IPS DF 6.9 (cell line): ENCODE measurements around the gene GABRB2.

Experiments
- DNase-seq: peaks from one replicate; pipeline ENCODE4 v3.0.0-alpha.2; 2013; ENCODE audit warnings: low read depth, low spot score
- H3K27ac ChIP-seq: one replicate; pipeline ENCODE4 v1.5.1; 2013; ENCODE audit warnings: low read length, control low read depth
- H3K27me3 ChIP-seq: 2 replicates; pipeline ENCODE4 v1.6.1; 2013; ENCODE audit warnings: mild to moderate bottlenecking, low read length; ENCODE audit not compliant: control insufficient read depth, insufficient read depth
- H3K36me3 ChIP-seq: 2 replicates; pipeline ENCODE4 v1.6.1; 2013; ENCODE audit warnings: low read length; ENCODE audit not compliant: control insufficient read depth, insufficient read depth
- H3K4me1 ChIP-seq: 2 replicates; pipeline ENCODE4 v1.6.1; 2013; ENCODE audit warnings: low read length; ENCODE audit not compliant: control insufficient read depth, insufficient read depth
- H3K4me3 ChIP-seq: 2 replicates; pipeline ENCODE4 v1.5.1; 2013; ENCODE audit warnings: mild to moderate bottlenecking, low read length
- H3K9me3 ChIP-seq: 2 replicates; pipeline ENCODE4 v1.6.1; 2013; ENCODE audit warnings: low read length, inconsistent platforms; ENCODE audit not compliant: control insufficient read depth, insufficient read depth
- whole genome bisulfite sequencing: extraction: QIAGEN DNeasy Blood & Tissue Kit; methylation state at CpG from one replicate; pipeline ENCODE4 v1.1.7; 2013; ENCODE audit warnings: mixed read lengths, missing lambda C conversion rate; ENCODE audit not compliant: insufficient read length, insufficient coverage; 5-methylcytosine and 5-hydroxymethylcytosine counted together

The GABRB2 gene

DNA sequence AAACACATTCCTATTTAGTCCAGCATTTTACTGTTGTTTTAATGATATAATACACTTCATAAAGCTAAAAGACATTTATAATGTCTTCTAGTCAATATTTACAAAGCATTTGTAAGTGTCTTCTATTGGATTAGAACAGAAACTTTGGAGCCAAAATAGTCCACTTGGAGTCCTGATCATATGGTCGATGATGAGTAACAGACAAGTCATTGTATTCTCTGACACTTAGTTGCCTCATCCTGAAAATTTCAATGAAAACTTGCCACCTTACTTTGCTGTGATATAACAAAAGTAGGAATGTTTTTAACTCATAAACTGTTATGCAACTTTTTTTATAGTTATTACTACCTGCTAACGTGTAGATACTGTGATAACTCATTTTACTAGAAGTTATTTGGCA is 132.5 kb downstream of the GABRB2 start:
- Histone ChIP-seq H3K4me1 (no peaks in the 10 kb centered on the region), H3K27me3 (no peaks in the 10 kb centered on the region)
- no CpG with 5 or more reads among the region's 2 CpGs for WGBS

GRCh38 chr5:161412792-161413191 is 133.7 kb downstream of the GABRB2 start:
- H3K27me3 ChIP-seq = no peaks in the 10 kb centered on the region
- H3K27ac ChIP-seq = no peak overlapping the region
- H3K4me1 ChIP-seq = no peaks in the 10 kb centered on the region
- H3K36me3 ChIP-seq = no peaks in the 10 kb centered on the region
- no peak overlapping the region for H3K4me3 ChIP-seq
- no peak for DNase-seq
- no peaks in the 10 kb centered on the region for H3K9me3 ChIP-seq

More for the DNA sequence above, 132.5 kb downstream of the GABRB2 start:
- no peaks in the 10 kb centered on the region for H3K9me3 ChIP-seq
- DNase-seq = no peak
- no peak overlapping the region for H3K27ac ChIP-seq
- no peaks in the 10 kb centered on the region for H3K36me3 ChIP-seq
- no peak overlapping the region for H3K4me3 ChIP-seq

GRCh38 chr5:161411156-161411555 is 135.4 kb downstream of the GABRB2 start:
- no peak overlapping the region for H3K4me3 ChIP-seq
- H3K27ac ChIP-seq = no peak overlapping the region
- DNase-seq = no peak
- H3K4me1 ChIP-seq = no peaks in the 10 kb centered on the region
- no peaks in the 10 kb centered on the region for H3K9me3 ChIP-seq
- no peaks in the 10 kb centered on the region for H3K36me3 ChIP-seq
- H3K27me3 ChIP-seq = no peaks in the 10 kb centered on the region

GRCh38 chr5:161410640-161411039 is 135.9 kb downstream of the GABRB2 start:
- H3K4me3 ChIP-seq = no peak overlapping the region
- WGBS = no CpG with 5 or more reads among the region's 5 CpGs

GRCh38 chr5:161409471-161409870 is 137.1 kb downstream of the GABRB2 start:
- Histone ChIP-seq H3K4me3 (no peak overlapping the region), H3K9me3 (no peaks in the 10 kb centered on the region), H3K4me1 (no peaks in the 10 kb centered on the region), H3K27me3 (no peaks in the 10 kb centered on the region), H3K36me3 (no peaks in the 10 kb centered on the region), H3K27ac (no peak overlapping the region)
- no peak for DNase-seq
- WGBS = no CpG with 5 or more reads among the region's 2 CpGs

More at GRCh38 chr5:161410640-161411039, 135.9 kb downstream of the GABRB2 start:
- DNase-seq = no peak
- Histone ChIP-seq H3K27me3 (no peaks in the 10 kb centered on the region), H3K36me3 (no peaks in the 10 kb centered on the region), H3K9me3 (no peaks in the 10 kb centered on the region), H3K27ac (no peak overlapping the region), H3K4me1 (no peaks in the 10 kb centered on the region)

DNA sequence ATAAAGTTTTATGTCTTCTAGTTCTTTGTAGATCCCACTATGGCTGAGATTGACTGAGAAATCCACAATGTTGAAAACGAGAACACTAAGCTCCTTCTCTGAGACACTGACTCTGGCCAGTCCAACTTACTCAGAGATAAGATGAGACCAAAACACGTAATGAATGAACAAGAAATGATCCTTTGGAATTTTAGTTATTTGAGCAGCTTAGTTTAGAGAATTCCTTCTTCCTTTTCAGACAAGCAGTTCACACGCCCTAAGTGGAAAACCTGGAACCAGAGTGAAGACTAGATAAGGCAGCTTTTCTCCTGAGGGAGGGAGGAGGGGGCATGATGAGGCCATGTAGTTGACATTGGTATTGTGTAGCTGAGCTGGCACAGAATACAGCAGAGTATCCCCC is 139.6 kb downstream of the GABRB2 start:
- Histone ChIP-seq H3K4me1 (no peaks in the 10 kb centered on the region), H3K27me3 (no peaks in the 10 kb centered on the region), H3K9me3 (no peaks in the 10 kb centered on the region), H3K4me3 (no peak overlapping the region), H3K36me3 (no peaks in the 10 kb centered on the region), H3K27ac (no peak overlapping the region)
- WGBS = no CpG with 5 or more reads among the region's 3 CpGs
- DNase-seq = no peak

DNA sequence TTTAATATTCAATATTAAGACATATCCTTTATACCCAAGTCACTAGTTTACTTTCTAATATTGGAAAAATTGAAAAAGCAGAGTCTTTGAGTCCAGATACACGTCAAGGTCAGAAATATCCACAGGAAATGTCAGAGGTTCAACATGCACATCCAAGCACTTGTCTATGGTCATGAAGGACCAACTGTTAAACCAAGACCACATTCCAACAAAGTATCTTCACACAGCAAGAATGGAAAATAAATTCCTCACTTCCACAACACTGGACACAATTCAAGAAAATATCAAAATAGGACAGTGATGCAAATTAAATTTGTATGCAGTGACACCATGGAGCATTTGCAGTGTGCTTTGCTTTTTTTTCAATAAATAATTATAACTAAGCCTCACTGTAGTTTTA is 142.5 kb downstream of the GABRB2 start:
- no peaks in the 10 kb centered on the region for H3K9me3 ChIP-seq
- no peak overlapping the region for H3K4me3 ChIP-seq
- no peaks in the 10 kb centered on the region for H3K4me1 ChIP-seq
- WGBS = no CpG with 5 or more reads among the region's 1 CpG
- no peaks in the 10 kb centered on the region for H3K36me3 ChIP-seq
- no peak overlapping the region for H3K27ac ChIP-seq
- H3K27me3 ChIP-seq = no peaks in the 10 kb centered on the region
- no peak for DNase-seq

- H3K27ac ChIP-seq = no peak overlapping the region
- H3K9me3 ChIP-seq = no peaks in the 10 kb centered on the region
- H3K4me1 ChIP-seq = no peaks in the 10 kb centered on the region
- no peaks in the 10 kb centered on the region for H3K27me3 ChIP-seq
- no peak for DNase-seq
- no CpG with 5 or more reads among the region's 2 CpGs for WGBS
- no peak overlapping the region for H3K4me3 ChIP-seq
- no peaks in the 10 kb centered on the region for H3K36me3 ChIP-seq
Measured at GRCh38 chr5:161403121-161403520, 143.4 kb downstream of the GABRB2 start.

- Histone ChIP-seq H3K36me3 (no peaks in the 10 kb centered on the region), H3K27ac (no peak overlapping the region), H3K4me1 (no peaks in the 10 kb centered on the region), H3K4me3 (no peak overlapping the region), H3K27me3 (no peaks in the 10 kb centered on the region), H3K9me3 (no peaks in the 10 kb centered on the region)
- DNase-seq = no peak
- no CpG with 5 or more reads among the region's 4 CpGs for whole genome bisulfite sequencing
Measured at GRCh38 chr5:161400583-161400982, 145.9 kb downstream of the GABRB2 start.

GRCh38 chr5:161399996-161400562 is 146.4 kb downstream of the GABRB2 start:
- H3K4me1 ChIP-seq = no peaks in the 10 kb centered on the region
- no peak overlapping the region for H3K27ac ChIP-seq
- H3K9me3 ChIP-seq = no peaks in the 10 kb centered on the region
- DNase-seq = no peak
- no peak overlapping the region for H3K4me3 ChIP-seq
- H3K36me3 ChIP-seq = no peaks in the 10 kb centered on the region
- no CpG with 5 or more reads among the region's 6 CpGs for WGBS
- no peaks in the 10 kb centered on the region for H3K27me3 ChIP-seq

- H3K4me3 ChIP-seq = no peak overlapping the region
- no peak overlapping the region for H3K27ac ChIP-seq
- no peaks in the 10 kb centered on the region for H3K27me3 ChIP-seq
- DNase-seq = no peak
- no peaks in the 10 kb centered on the region for H3K36me3 ChIP-seq
- no peaks in the 10 kb centered on the region for H3K9me3 ChIP-seq
- no CpG with 5 or more reads among the region's 4 CpGs for WGBS
- no peaks in the 10 kb centered on the region for H3K4me1 ChIP-seq
Measured at GRCh38 chr5:161397448-161397847, 149.1 kb downstream of the GABRB2 start.
